NCI-H345 treated with DMSO at 0.1 percent for 48 hours (cell line): ENCODE measurements around the gene AEN.

Experiments
- DNase-seq: peaks from one replicate; lab custom pipeline; 2025; ENCODE audit not compliant: unreplicated experiment; lab: John Stamatoyannopoulos, UW

The AEN gene

DNA sequence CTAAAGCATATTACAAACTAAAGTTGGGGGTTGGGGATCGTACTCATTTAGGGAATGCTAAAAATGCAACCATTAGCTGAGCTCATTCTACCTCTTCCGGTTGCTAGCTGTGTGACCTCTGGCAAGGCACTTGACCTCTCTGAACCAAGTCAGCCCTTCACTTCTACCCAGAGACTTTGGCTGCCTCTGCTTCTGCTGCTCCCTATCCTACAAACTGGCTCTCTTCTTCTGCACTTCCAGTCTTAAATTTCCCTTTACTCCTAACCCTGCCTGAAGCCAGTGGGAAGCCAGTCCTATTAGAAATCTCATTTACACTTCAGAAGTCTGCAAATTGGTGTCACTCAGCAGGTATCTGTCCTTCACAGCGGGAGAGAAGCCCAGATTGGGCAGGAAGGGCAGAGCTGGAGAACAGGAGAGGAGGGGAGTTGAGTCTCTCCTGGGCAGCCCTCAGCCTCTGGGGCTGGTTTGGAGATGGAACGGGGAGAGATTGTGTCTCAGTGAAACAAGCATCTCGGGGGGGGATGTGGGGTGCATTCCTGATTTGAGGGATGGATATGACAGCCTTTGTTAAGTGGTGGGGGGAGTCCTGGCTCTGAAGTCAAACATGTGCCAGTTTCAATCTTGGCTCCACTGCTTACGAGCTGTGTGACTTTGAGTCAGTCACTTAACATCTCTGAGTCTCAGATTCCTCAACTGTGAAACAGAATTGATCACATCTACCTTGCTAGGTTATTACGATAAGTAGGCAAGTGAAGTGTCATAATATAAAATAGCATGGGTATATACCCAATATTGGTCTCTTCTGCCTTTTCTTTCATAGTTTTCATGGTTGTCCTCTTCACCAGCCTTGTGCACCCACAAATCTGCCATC is 7.8 kb upstream of the AEN start:
- no peak for DNase-seq

DNA sequence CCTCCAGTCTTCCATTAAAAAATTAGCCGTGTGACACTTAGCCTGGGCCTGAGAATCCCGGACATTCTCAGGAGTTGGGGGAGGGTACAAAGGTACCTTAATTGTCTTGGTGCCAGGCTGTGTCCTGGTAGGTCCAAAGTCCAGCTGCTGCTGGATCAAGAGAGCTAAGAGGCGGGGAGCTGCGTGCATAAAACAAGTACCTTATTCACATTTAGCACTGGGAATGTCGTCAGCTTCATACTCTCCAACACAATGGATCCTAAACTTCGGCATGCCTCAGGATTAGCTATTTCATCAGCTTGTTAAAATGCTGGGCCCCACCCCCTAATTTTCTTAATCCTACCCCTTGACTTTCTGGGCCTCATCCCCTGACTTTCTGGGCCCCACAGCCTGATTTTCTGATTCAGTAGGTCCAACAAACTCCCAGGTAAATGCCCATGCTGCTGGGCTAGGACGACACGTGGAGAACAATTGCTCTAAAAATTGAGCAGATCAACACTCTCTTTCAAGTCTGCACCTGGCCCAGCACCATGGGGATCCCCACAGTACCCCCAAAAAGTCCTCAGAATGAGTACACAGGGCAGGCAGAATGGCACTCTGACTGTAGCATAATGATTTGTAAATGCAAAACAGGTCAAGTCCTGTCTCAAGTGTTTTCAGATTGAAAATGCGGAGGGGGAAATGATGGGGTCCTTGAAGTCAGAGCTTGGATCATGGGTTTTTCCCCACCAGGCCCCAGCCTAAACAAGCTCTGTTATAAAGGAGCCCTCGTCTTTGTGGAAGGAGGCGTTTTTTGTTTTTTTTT is 5.6 kb upstream of the AEN start:
- DNase-seq, result no peak

DNA sequence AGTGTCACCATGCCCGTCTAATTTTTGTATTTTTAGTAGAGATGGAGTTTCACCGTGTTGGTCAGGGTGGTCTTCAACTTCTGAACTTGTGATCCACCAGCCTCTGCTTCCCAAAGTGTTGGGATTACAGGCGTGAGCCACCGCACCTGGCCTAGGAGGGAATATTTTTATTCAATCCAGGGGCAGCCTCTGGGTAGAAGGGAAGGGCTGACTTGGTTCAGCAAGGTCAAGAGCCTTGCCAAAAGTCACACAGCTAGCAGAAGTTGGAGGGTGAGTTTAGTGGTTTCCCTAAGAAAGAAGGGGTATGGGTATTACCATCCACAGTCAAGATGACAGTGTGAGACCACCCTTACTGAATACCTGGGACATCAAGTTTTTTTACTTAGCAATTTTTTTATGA is 4.9 kb upstream of the AEN start:
- no peak for DNase-seq

DNA sequence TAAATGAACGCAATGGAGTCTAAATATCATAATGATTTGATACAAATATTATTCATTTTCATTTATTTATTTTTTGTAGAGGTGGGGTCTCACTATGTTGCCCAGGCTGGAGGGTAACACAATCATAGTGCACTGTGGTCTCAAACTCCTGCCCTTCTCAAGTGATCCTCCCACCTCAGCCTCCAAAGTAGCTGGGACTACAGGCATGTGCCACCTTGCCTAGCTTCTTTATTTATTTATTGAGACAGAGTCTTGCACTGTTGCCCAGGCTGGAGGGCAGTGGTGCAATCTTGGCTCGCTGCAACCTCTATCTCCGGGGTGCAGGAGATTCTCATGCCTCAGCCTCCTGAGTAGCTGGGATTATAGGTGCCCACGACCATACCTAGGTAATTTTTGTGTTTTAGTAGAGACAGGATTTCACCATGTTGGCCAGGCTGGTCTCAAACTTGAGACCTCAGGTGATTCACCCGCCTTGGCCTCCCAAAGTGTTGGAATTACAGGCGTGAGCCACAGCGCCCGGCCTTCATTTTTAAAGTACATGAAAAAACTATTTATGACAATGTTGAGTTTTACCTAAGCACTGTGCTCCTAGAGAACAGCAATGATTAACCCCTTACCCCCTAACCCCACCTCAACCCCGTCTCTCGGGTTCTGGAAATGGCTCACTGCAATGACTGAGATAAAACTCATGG is 4.0 kb upstream of the AEN start:
- no peak for DNase-seq

DNA sequence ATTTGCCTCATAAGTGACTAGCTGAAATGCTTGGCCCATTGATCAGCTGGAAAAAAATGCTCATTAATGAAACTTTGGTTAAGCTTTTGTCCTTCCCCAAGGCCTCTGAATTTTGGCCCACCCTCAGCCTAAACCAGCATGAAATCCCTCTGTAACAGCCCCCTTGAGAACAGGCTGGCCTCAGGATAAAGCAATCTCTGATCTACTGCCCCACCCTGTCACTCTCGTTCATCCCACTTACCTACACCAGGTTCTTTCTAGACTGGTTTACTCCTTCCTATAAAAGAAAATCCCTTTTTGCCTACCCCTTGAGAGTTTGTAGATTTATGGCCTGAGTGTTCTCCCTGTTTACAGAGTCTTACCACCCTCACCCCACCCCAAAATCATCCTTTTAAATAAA is 3.4 kb upstream of the AEN start:
- no peak for DNase-seq

DNA sequence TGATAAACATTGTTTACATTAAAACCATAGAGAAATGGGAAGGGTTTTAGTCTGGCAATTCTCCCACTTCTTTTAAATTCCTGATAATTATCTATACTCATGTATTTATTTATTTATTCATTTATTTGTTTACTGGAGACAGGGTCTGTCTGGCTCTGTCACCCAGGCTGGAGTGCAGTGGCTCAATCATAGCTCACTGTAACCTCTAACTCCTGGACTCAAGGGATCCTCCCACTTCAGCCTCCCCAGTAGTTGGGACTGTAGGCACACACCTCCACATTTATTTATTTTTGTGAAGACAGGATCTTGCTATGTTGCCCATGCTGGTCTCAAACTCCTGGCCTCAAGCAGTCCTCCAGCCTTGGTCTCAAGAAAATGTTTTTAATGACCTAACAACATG is 2.5 kb upstream of the AEN start:
- no peak for DNase-seq

DNA sequence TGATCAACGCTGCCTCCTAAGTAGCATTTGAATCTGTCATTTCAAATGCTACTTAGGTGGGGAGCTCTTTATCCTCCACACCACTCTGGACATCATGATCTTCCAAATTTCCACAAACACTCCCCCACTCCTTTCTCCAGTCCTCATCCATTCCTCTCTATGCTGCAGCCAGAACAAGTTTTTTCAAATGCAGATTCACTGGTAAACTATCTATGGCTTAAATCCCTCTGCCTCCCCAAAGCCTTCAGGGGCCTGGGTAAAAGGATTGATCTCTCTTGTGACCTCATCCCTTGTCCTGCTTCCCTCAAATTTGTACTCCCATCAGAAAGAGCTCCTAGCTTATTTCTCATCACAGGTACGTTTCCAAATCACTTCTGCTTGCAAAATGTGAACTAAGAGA is 1.3 kb upstream of the AEN start:
- DNase-seq, result no peak

DNA sequence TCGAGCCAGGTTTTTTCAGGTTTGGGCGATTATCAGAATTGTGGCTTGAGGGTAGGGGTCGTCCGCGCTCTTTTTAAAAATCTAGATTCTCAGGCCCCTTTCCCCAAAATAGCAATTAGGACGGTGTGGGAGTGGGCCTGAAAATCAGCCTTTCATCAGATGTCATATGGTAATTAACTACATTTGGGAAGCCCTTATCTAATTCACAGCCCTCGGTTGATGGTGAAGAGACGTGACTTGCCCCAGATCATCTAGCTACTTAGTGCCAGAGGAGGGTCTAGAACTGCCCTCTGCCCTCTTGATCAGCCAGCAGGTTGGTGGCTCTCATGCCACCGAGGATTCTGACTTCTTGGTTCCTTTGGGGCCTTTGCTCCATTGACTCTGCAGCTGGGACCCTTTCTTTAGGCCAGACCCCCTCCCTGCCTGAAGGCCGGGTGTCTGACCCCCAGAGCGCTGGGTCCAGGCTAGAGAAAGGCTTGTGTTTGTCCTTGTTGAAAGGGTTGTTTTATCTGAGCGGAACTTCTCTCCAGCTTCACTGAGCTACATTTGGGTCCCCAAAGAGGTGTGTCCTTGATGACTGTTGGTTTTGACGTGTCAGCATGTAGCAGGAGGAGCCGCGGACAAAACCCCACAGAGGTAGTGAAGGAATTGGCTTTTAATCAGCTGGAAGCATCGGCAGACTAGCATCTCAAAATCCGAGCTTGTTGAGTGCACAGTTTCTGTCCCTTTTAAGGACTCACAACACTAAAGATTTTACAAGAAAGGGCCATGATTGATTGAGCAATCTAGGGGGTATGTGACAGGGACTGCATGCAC is 857 bp downstream of the AEN start:
- DNase-seq, result no peak

DNA sequence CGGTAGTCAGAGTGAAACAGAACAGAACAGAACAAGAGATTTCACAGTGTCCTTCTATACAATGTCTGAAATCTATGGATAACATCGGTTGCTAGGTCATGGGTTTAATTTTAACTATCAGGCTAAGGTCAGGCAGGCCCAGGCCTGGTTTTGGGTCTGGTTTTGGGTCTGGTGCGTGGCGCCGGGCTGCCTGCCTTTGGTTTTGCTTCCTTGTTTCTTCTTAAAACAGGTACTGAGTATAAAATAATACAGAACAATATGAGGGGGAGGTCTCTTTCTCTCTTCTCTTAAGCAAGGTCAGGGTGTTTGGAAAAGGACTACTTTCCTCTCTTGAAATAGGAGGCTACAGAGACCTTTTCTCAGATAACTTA is 1.4 kb downstream of the AEN start:
- no peak for DNase-seq

DNA sequence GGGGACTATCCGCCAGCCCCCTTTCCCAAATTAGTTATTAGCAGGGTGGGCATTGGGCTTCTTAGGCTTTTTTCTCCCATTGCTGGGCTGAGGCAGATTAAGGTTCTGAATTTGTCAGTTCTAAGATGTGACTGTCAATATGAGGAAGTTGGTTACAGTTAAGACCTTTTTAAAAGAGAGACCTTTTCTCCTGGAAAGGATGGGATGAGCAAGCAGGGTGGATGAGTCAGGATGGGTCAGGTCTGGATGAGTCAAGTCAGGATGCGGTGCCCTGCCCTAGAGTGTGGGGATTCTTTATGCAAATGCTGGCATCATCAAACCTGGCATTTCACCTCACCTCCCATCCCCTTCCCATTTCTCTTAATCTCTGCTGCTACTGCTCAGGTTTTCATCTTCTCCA is 1.9 kb downstream of the AEN start:
- DNase-seq, result no peak

DNA sequence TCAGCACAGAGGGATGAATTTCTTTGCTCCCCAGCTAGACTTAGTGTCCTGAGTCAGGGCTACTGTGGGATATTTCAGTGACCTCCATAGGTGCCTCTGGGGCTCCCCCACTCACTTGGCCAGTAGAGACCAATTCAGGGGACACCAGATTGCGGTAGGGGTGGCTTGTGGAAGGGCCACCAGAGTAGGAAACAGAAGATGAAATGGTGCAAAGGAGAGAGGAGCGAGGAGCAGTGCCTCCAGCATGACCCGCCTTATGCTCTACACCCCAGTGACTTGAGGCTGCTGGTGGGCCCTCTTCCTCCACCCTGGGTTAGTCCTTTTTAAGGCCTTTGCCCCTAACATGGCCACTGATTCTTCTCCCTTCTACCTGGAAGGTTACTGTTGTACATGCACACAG is 2.5 kb downstream of the AEN start:
- DNase-seq, result no peak

DNA sequence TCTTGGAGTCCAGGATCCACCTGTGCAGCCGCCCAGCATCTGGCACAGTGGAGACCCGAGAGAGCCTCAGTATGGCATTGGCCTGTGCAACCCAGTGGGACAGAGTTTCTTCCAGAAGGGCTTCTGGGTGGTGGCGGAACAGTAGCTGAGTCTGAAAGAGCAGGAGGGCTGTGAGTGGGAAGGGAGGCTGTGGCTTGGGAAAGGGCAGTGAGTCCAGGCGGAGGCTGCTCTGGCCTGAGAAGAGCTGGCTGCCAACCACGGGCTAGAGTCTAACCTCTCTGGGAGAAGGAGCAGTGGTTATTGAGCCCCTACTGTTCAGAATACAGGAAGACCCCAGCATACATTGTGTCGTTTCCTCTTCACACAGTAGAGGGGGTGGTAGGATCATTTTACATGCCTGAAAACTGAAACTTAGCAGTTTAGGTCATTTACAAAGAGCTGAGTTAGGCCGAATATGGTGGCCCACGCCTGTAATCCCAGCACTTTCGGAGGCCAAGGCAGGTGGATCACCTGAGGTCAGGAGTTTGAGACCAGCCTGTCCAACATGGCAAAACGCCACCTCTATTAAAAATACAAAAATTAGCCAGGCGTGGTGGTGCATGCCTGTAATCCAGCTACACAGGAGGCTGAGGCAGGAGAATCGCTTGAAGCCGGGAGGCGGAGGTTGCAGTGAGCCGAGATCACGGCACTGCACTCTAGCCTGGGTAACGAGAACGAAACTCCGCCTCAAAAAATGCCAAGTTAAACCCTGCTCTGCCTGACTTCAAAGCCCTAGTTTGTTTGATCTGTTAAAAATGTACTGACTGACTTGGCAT is 3.2 kb downstream of the AEN start:
- DNase-seq, result no peak

DNA sequence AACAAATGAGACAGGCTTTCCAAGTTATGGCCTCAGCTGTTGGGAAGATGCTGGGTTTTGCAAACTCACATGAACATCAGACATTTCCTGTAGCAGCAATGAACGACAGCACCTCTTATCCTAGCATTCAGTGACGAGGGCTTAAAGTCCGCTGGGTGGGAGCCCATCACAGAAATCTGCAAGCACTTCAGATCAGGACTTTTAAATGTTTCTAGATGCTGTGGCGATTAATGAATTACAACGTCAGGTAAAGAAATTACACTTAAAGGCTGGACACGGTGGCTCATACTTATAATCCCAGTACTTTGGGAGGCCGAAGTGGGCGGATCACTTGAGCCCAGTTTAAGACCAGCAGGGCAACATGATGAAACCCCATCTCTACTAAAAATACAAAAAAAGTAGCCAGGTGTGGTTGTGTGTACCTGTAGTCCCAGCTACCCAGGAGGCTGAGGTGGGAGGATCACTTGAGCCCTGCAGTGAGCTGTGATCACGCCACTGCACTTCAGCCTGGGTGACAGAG is 3.9 kb downstream of the AEN start:
- DNase-seq, result no peak

DNA sequence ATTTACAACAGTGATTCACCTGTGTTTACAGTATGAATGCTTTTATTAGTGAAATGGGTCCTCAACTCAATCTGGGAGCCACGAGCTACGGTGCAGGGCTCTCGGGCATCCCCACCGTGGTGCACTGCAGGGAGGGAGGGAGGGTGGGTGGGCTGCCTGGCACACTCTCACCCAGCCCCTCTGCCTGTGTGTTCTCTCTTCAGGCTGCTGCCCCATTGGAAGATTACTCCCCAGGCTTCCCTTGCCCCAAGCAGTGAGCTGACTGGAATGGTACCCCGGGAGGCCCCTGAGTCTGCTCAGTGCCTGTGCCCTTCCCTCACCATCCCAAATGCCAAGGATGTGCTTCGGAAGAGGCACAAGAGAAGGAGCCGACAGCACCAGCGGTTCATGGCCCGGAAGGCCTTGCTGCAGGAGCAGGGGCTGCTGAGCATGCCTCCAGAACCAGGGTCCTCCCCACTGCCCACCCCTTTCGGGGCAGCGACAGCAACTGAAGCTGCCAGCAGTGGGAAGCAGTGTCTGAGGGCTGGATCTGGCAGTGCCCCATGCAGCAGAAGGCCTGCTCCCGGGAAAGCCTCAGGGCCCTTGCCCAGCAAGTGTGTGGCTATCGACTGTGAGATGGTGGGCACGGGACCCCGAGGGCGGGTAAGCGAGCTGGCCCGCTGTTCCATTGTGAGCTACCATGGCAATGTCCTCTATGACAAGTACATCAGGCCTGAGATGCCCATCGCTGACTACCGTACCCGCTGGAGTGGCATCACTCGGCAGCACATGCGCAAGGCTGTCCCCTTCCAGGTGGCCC is 5.0 kb downstream of the AEN start:
- no peak for DNase-seq

DNA sequence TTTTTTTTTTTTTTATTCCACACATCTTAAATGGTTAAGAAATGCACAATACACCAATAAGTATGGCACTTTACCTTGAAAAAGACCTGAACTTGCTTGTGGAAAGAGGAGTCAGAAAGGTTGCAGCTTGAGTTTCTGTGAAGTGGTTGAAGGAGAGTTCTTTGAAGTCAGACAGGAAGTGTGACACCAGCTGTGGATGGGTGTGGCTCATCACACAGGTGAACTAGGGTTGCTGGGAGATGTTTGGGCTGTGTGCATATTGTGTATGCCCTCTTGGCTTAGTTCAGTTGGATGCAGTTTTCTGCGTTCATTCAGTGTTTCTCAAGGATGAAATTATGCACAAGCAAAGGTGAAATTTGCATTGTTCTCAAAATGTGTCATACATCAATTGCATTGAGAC is 6.3 kb downstream of the AEN start:
- DNase-seq, result no peak

DNA sequence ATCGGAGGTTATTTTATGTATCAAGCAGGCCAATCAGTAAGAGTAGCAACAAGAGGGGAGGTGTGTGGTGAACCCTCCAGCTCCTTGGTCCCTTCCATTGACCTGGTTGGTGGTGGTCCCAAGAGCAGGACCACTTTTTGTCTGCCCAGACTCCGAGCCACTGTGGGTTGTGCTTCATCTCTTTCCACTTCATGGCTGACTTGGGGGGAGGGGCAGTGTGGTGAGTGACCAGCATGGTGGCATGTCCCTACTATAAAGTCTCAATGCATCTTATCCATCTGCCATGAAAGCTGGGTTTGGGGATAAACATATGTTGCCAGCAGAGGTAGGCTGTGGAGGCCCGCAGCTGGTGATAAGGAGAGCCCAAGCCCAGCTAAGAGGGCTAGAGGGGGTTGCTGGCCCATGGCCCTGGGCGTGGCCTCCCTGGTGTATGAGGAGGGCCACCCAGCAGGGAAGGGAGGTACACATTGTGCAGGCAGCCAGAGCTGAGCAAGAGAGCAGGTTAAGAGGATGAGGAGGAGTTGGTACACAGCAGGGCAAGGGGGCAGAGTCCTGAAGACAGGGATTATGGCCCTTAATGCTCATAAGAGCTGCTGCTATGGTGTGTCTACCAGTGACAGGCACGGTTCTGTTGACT is 7.0 kb downstream of the AEN start:
- DNase-seq, result no peak

DNA sequence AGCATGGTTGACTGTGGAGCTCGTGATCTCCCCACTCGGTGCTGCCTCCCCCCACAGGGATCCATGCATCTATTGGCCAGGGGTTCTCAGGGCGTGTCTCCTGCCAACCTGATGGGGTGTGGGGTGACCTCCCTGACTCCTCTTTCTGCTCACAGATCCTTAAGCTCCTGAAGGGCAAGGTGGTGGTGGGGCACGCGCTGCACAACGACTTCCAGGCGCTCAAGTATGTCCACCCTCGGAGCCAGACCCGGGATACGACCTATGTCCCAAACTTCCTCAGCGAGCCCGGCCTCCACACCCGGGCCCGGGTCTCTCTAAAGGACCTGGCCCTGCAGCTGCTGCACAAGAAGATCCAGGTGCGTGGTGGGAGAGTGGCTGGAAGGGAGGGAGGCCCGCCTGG is 7.9 kb downstream of the AEN start:
- no peak for DNase-seq

DNA sequence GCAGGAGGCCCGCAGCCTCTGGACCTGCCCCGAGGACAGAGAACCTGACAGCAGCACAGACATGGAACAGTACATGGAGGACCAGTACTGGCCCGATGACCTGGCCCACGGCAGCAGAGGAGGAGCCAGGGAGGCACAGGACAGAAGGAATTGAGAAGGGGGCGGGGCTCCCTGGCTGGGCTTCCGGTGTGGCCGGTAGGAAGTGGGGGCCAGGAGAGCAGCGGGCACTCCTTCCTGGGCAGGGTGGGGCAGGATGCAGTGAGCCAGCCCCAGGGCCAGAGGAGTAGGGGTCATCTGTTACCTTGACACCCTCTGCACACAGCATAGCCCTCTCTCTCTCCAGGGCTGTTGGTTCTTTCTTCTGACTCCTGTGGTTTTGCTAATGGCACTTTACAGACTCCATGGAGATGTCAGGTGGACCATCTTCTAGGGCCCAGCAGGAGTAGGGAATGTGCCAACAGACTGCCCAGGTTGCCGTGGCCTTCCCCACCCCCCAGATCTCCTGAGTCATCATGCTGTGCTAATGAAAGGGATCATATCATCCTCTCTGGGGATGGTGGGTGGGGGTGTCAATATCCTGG is 9.1 kb downstream of the AEN start:
- peak; percentile 46 for DNase-seq
